Trophoblast cell (in vitro differentiated cells and primary cell): ENCODE results near the gene BCAT1.

Experiments
- DNase-seq, 2 donors: peaks; one replicate each; pipeline ENCODE4 v3.0.0-alpha.2; 2016
- H2AFZ ChIP-seq: 2 replicates; pipeline ENCODE4 v1.6.1; 2013; ENCODE audit warnings: low read length, moderate library complexity, mild to moderate bottlenecking; ENCODE audit not compliant: insufficient read depth, poor library complexity
- H2AK5ac ChIP-seq: 2 replicates; pipeline ENCODE4 v1.6.1; 2013; ENCODE audit warnings: mild to moderate bottlenecking, low read length
- H2BK120ac ChIP-seq: 2 replicates; pipeline ENCODE4 v1.6.1; 2013; ENCODE audit warnings: low read length, mild to moderate bottlenecking, moderate library complexity; ENCODE audit not compliant: insufficient read depth, poor library complexity
- H2BK12ac ChIP-seq: 2 replicates; pipeline ENCODE4 v1.6.1; 2013; ENCODE audit warnings: mild to moderate bottlenecking, low read length, moderate library complexity
- H2BK5ac ChIP-seq: 2 replicates; pipeline ENCODE4 v1.6.1; 2013; ENCODE audit warnings: low read length, low read depth, moderate library complexity, mild to moderate bottlenecking; ENCODE audit not compliant: poor library complexity
- H3K14ac ChIP-seq: 2 replicates; pipeline ENCODE4 v1.6.1; 2013; ENCODE audit warnings: mild to moderate bottlenecking, low read length
- H3K18ac ChIP-seq: 2 replicates; pipeline ENCODE4 v1.6.1; 2013; ENCODE audit warnings: mild to moderate bottlenecking, low read length
- H3K23ac ChIP-seq: 2 replicates; pipeline ENCODE4 v1.6.1; 2013; ENCODE audit warnings: low read length
- H3K27ac ChIP-seq: 2 replicates; pipeline ENCODE4 v1.5.1; 2013; ENCODE audit warnings: low read depth, mild to moderate bottlenecking, inconsistent platforms, low read length, moderate library complexity
- H3K27me3 ChIP-seq: 2 replicates; pipeline ENCODE4 v1.6.1; 2013; ENCODE audit warnings: inconsistent platforms, mild to moderate bottlenecking, low read length, moderate library complexity; ENCODE audit not compliant: insufficient read depth
- H3K36me3 ChIP-seq, 2 experiments: 1 replicate in 1 of 2; 2 replicates in 1 of 2; pipeline ENCODE4 v1.6.1; 2013; ENCODE audit warnings: low read length in 2 of 2, mild to moderate bottlenecking in 2 of 2, moderate library complexity in 1 of 2; ENCODE audit not compliant: insufficient read depth in 2 of 2, control insufficient read depth in 1 of 2
- H3K4ac ChIP-seq: 2 replicates; pipeline ENCODE4 v1.6.1; 2013; ENCODE audit warnings: low read depth, mild to moderate bottlenecking, low read length, moderate library complexity
- H3K4me1 ChIP-seq, 2 experiments: 1 replicate in 1 of 2; 2 replicates in 1 of 2; pipeline ENCODE4 v1.6.1; 2013; ENCODE audit warnings: low read length in 2 of 2, mild to moderate bottlenecking in 2 of 2, moderate library complexity in 1 of 2; ENCODE audit not compliant: insufficient read depth in 2 of 2, control insufficient read depth in 1 of 2
- H3K4me2 ChIP-seq: 2 replicates; pipeline ENCODE4 v1.6.1; 2013; ENCODE audit warnings: inconsistent platforms, mild to moderate bottlenecking, low read length, moderate library complexity
- H3K4me3 ChIP-seq: 2 replicates; pipeline ENCODE4 v1.5.1; 2013; ENCODE audit warnings: mild to moderate bottlenecking, low read depth, low read length, inconsistent platforms
- H3K79me1 ChIP-seq: one replicate; pipeline ENCODE4 v1.6.1; 2013; ENCODE audit warnings: low read length
- H3K79me2 ChIP-seq: 2 replicates; pipeline ENCODE4 v1.6.1; 2013; ENCODE audit warnings: low read length, mild to moderate bottlenecking; ENCODE audit not compliant: control insufficient read depth, insufficient read depth, poor library complexity
- H3K9ac ChIP-seq: 2 replicates; pipeline ENCODE4 v1.6.1; 2013; ENCODE audit warnings: mild to moderate bottlenecking, low read length
- H3K9me3 ChIP-seq: 2 replicates; pipeline ENCODE4 v1.6.1; 2013; ENCODE audit warnings: low read depth, mild to moderate bottlenecking, control low read depth, inconsistent platforms, low read length; ENCODE audit not compliant: insufficient read depth
- H4K12ac ChIP-seq: 2 replicates; pipeline ENCODE4 v1.6.1; 2013; ENCODE audit warnings: low read depth, mild to moderate bottlenecking, low read length, moderate library complexity
- H4K8ac ChIP-seq: 2 replicates; pipeline ENCODE4 v1.6.1; 2013; ENCODE audit warnings: low read depth, mild to moderate bottlenecking, low read length, moderate library complexity
- H4K91ac ChIP-seq: one replicate; pipeline ENCODE4 v1.6.1; 2013; ENCODE audit warnings: low read depth, mild to moderate bottlenecking, low read length, moderate library complexity
- WGBS: extraction: QIAGEN DNeasy Blood & Tissue Kit; methylation state at CpG from one replicate; pipeline ENCODE4 v1.1.7; 2013; ENCODE audit warnings: missing lambda C conversion rate; ENCODE audit not compliant: insufficient read length, insufficient coverage; ENCODE audit errors: extremely low coverage; 5-methylcytosine and 5-hydroxymethylcytosine counted together

Gene BCAT1

GRCh38 chr12:24900196-24900595, 48.7 kb downstream of the BCAT1 start:
- Histone ChIP-seq H3K4me1 (peaks cover 15 to 18% of the 10 kb centered on the region in 2 experiments), H2BK120ac (no peak overlapping the region), H3K9me3 (no peaks in the 10 kb centered on the region), H4K12ac (no peak overlapping the region), H3K4me3 (no peak overlapping the region), H2AFZ (no peak overlapping the region), H2BK12ac (peak overlapping the region; percentile 85), H4K91ac (peak overlapping the region; percentile 60), H3K36me3 (no peaks in the 10 kb centered on the region), H3K27me3 (peaks cover 4% of the 10 kb centered on the region), H3K79me1 (peaks cover 11% of the 10 kb centered on the region), H2AK5ac (no peak overlapping the region), H3K27ac (no peak overlapping the region), H3K79me2 (peaks cover 7% of the 10 kb centered on the region), H3K23ac (no peak overlapping the region), H3K4ac (no peak overlapping the region), H3K14ac (no peak overlapping the region), H2BK5ac (no peak overlapping the region), H3K4me2 (no peak overlapping the region), H3K9ac (no peak overlapping the region), H4K8ac (no peak overlapping the region), H3K18ac (peak overlapping the region; percentile 87)
- WGBS, result no CpG with 5 or more reads among the region's 3 CpGs
- no peak for DNase-seq

- Histone ChIP-seq H2BK5ac (no peak overlapping the region), H3K4me1 (peaks cover 15 to 17% of the 10 kb centered on the region in 2 experiments), H3K9me3 (no peaks in the 10 kb centered on the region), H3K23ac (no peak overlapping the region), H3K36me3 (peaks cover 1 to 2% of the 10 kb centered on the region in 2 experiments), H2BK120ac (no peak overlapping the region), H3K27ac (no peak overlapping the region), H3K18ac (no peak overlapping the region), H3K27me3 (peaks cover 4% of the 10 kb centered on the region), H3K4me2 (no peak overlapping the region), H3K79me2 (peaks cover 7% of the 10 kb centered on the region), H2BK12ac (no peak overlapping the region), H4K91ac (no peak overlapping the region), H3K9ac (no peak overlapping the region), H3K79me1 (peaks cover 11% of the 10 kb centered on the region), H4K8ac (no peak overlapping the region), H3K4ac (no peak overlapping the region), H2AK5ac (no peak overlapping the region), H3K14ac (no peak overlapping the region), H3K4me3 (no peak overlapping the region), H4K12ac (no peak overlapping the region), H2AFZ (no peak overlapping the region)
- WGBS, result no CpG with 5 or more reads among the region's 4 CpGs
- DNase-seq, result no peak
These were observed 49.3 kb downstream of the BCAT1 start for GRCh38 chr12:24899503-24900075.

- H3K23ac ChIP-seq, result no peak overlapping the region
- peaks cover 11% of the 10 kb centered on the region for H3K79me1 ChIP-seq
- no peak overlapping the region for H3K14ac ChIP-seq
- WGBS, result no CpG with 5 or more reads among the region's 3 CpGs
- H2BK5ac ChIP-seq, result no peak overlapping the region
- H3K9me3 ChIP-seq, result no peaks in the 10 kb centered on the region
- no peak overlapping the region for H3K27ac ChIP-seq
- H3K4me3 ChIP-seq, result no peak overlapping the region
- H3K4ac ChIP-seq, result no peak overlapping the region
- no peak overlapping the region for H3K4me2 ChIP-seq
- H3K27me3 ChIP-seq, result peaks cover 4% of the 10 kb centered on the region
- peaks cover 2 to 4% of the 10 kb centered on the region in 2 experiments for H3K36me3 ChIP-seq
- H2BK12ac ChIP-seq, result no peak overlapping the region
- H4K91ac ChIP-seq, result no peak overlapping the region
- H3K79me2 ChIP-seq, result peaks cover 7% of the 10 kb centered on the region
- H2AFZ ChIP-seq, result no peak overlapping the region
- H3K9ac ChIP-seq, result no peak overlapping the region
- H4K12ac ChIP-seq, result no peak overlapping the region
- DNase-seq, result no peak
- no peak overlapping the region for H3K18ac ChIP-seq
- H3K4me1 ChIP-seq, result peaks cover 15% of the 10 kb centered on the region in 2 experiments
- H2AK5ac ChIP-seq, result no peak overlapping the region
- no peak overlapping the region for H4K8ac ChIP-seq
- H2BK120ac ChIP-seq, result no peak overlapping the region
These were observed 50.3 kb downstream of the BCAT1 start for GRCh38 chr12:24898606-24899005.

GRCh38 chr12:24898185-24898584, 50.7 kb downstream of the BCAT1 start:
- H3K4me3 ChIP-seq, result no peak overlapping the region
- H4K91ac ChIP-seq, result no peak overlapping the region
- H3K9me3 ChIP-seq, result no peaks in the 10 kb centered on the region
- no peak overlapping the region for H3K4me2 ChIP-seq
- no peak overlapping the region for H2BK5ac ChIP-seq
- no peak overlapping the region for H4K12ac ChIP-seq
- H2BK12ac ChIP-seq, result no peak overlapping the region
- DNase-seq, result peak in 1 of 2 donors; percentile 16
- H2AFZ ChIP-seq, result no peak overlapping the region
- no peak overlapping the region for H3K4ac ChIP-seq
- H3K23ac ChIP-seq, result no peak overlapping the region
- H3K9ac ChIP-seq, result no peak overlapping the region
- no CpG with 5 or more reads among the region's 1 CpG for WGBS
- peaks cover 4% of the 10 kb centered on the region for H3K27me3 ChIP-seq
- H2BK120ac ChIP-seq, result no peak overlapping the region
- no peak overlapping the region for H3K14ac ChIP-seq
- H4K8ac ChIP-seq, result no peak overlapping the region
- peaks cover 12 to 13% of the 10 kb centered on the region in 2 experiments for H3K4me1 ChIP-seq
- H3K79me2 ChIP-seq, result peaks cover 7% of the 10 kb centered on the region
- peaks cover 11% of the 10 kb centered on the region for H3K79me1 ChIP-seq
- H2AK5ac ChIP-seq, result no peak overlapping the region
- no peak overlapping the region for H3K18ac ChIP-seq
- H3K27ac ChIP-seq, result no peak overlapping the region
- peaks cover 2 to 4% of the 10 kb centered on the region in 2 experiments for H3K36me3 ChIP-seq
